ENCODE data around the gene RECQL.

DNA sequence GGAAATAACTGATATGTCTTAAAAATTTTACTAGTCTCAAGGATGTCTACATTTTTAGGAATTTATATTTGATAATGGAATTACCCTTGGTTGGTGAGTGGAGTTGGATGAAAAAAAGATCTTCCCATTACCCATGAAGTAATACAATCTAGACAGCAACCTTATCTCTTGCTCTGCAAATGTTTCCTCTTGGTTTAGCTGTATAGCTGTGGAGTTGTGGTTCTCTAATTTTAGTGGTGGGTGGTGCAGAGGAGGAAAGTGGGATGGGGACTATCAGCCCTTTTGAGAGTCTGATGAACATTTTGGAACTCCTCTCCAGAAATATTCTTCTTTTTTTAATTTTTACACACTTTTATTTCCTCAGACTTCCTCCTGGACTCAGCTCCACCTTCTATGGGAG is 41.7 kb upstream of the RECQL start:
- TF ChIP-seq BHLHE40 (IDR thresholded peaks at IDR 0.05; ENCODE audit: borderline replicate concordance), result no peak
- TF ChIP-seq FOXK2 (IDR thresholded peaks at IDR 0.05), result no peak
